HL-60/S4 treated with phorbol 12-myristate 13-acetate at 8.2 ng/mL for 4 days and 3 days (cell line): Measurements from ENCODE around the gene LIMS1.
"Not testable (repeated sequence)": the region's sequence is repeated elsewhere in the genome, so short reads cannot be mapped to it uniquely, and the experiment has no call there.

Experiments used
- in situ Hi-C: fragments of 300-500 bp; cut with MboI; formaldehyde crosslinking; loops from 2 replicates; pipeline ENCODE4 v1.15.0; 2022; ENCODE audit warnings: low sequenced_read_pairs

Gene LIMS1

DNA sequence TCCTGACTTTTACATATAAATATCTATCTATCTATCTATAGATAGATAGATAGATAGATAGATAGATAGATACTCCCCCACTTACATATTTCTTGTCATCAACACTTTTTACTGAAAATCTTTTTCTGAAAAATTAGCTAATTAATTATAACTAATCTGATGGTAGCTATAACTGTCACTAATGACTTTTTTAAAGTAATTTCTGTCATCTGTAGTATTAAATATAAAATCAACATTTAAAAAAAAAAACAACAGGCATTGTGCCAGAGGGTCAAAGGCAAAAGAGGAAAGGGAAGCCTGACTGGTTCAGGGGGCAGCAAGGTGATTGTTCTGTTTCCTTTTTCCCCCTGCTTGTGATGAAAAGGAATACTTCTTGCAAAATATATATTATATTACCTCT is 122.0 kb downstream of the LIMS1 start:
- in situ Hi-C loops = not testable (repeated sequence)

DNA sequence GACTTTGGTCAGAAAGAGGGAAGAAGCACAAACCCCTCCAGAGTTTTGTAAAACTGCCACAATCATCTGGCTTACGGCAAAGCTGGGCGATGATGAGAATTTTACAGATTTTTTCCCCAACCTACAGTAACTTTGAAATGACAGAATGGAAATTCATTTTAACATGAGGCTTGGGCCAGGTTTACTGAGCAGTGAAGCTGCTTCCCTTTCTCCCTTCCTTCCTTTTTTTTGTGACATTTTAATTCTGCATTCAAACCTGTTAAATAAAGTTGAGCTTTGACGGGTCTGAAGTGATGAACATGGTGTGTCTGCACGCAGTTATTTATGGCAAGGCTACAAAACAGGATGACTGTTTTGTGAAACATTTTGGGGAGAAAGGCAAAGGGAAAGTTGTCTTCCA is 123.2 kb downstream of the LIMS1 start:
- in situ Hi-C loops = not testable (repeated sequence)

DNA sequence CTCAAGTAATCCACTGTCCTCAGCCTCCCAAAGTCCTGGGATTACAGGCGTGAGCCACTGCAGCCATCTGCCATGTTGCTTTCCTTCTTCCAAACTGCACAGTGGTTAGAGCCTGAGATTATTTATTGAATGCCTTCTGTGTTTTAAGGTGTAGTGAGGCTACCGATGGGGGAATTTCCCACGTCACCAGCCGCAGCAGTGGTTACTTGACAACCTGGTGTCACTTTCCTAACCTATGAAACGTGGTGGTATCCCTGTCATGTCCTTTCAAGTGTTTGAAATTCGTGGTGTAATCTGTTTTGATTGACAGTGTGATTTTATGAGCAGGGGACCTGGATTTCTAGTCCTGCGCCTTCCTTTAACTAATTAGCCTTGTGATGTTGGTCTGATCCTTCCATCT is 124.3 kb downstream of the LIMS1 start:
- in situ Hi-C loops = not testable (repeated sequence)

DNA sequence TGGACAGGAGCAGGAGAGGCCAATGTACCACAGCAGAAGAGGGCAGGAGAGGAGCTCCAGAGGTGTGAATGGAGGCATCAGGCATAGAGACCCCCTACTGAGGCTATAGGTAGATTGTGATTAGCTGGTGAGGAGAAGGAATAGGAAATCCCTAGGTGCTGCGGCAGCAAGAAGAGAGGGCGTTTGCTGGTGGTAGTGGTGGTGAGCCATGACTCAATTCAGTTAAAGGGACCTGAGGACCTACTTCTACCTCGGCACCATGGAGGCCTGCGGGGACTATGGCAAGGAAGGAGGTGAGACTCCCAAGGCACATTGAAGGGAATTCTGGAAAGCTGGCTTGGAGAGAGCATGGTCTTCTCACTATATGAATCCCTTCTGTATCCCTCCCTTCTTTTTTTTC is 127.2 kb downstream of the LIMS1 start:
- in situ Hi-C loops = not testable (repeated sequence)

DNA sequence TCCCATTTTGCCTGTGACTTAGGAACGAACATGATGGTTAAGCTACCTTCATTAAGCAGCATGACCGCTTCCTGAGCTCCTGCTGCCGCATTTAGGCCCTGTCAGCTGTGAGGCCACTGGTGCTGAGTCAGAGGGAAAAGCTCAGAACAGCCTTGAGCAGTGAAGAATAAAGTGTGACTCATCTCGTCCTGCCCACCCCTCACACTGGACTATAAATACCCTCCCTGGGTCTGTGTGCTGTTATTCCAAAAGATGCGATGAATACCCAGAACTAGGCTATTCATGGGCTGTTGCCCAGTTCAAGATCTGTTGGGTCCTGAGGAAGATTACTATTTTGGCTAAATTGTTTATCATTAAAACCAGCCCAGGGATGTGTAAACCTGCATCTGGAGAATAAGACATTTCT is 127.9 kb downstream of the LIMS1 start:
- in situ Hi-C loops = not testable (repeated sequence)

DNA sequence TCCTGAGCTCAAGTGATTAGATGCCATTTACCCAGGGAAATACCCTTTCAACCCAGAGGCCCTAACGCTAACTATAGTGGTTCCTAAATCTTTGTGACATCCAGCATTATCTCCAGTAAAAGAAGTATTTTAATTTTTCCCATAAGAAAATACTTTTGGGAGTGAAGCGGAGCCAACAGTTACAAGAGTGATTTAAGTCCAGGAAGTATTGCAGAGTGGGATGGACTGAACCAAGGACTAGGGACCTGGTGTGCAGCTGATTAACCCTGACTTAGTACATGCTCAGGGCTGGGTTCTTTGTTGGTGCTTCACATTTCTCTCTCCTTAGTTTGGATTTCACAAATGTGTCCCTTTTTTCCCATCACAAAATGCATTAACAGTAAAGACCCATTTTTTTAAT is 129.1 kb downstream of the LIMS1 start:
- in situ Hi-C loops = not testable (repeated sequence)

DNA sequence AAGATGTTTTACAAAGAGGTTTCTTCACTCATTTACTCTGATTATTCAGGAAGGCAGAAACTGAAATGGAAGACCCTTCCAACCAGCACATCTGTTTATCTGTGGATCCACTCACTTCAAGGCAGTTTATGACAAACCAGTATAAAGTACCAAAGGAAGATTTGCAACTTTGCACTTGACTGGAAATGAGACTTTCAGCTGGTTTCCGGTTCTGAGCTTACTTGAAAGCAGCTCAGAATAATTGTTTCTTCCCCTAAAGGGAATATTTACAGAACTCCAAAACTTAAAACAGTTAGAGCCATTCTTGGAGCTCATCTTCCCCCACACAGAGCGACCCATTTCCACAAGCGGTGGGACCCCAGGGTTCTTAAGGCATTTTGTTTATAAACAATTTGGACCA is 129.8 kb downstream of the LIMS1 start:
- in situ Hi-C loops = not testable (repeated sequence)

DNA sequence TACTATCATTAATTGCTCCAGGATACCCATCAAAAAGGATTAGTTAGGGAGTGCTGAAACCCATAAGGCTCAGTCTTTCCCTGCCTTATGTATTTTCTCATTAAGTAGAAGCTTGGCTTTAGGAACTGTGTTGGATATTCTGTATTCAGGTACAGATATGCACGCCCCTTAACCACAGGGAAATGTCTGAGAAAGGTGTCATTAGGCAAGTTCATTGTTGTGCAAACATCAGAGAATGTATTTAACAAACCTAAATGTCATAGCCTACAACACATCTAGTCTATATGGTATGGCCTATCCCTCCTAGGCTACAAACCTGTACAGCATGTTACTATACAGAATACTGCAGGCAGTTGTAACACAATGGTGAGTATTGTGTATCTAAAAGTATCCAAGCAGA is 130.7 kb downstream of the LIMS1 start:
- in situ Hi-C loops = not testable (repeated sequence)

DNA sequence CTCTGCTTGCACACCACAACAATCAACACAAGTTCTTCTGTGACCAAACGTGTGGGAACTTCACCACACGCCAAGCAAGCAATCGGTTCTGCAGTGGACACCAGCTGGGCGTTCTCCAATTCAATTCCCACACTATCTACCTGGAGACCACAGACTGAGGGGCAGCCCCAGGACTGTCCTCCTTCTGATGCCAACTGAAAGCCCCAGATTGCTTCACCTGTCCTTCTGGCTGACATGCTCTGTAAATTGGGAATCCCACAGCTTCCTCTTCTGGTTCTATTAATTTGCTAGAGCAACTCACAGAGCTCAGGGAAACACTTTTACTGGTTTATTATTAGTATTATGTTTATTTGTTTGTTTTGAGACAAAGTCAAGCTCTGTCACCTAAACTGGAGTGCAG is 131.7 kb downstream of the LIMS1 start:
- in situ Hi-C loops = not testable (repeated sequence)

DNA sequence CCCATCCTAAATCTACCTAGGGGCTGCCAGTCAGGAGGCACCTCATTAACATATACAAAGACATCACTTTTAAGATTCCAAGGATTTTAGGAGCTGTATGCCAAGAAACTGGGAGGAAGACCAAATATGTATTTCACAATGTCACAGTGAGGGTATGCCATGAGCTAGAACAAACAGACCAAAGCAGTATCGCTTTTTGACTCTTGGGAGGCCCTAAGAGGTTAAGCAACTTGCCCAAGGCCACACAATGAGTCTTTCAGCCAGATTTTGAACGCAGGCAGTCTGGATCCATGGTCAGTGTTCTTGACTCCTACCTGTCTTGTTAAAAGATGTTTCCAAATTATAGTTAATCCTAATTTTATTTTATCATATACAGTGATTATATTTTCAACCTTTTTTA is 132.9 kb downstream of the LIMS1 start:
- in situ Hi-C loops = not testable (repeated sequence)

DNA sequence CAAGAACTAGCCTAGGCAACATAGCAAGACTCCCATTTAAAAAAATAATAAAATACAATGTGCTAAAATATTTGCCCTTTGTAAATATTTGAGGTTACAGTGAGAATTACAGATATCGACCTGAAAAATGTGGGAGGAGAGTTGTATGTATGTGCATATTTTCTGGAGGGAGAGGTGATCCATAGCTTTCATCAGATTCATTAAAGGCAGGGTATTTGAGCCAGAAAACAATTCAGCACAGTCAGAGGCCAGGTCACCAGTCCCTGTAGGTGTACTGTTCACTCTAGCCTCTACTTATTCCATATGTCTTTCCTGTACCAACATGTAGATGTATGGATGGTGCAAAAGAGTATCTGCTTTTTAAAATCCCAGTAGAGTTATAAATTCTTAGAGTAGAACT is 136.0 kb downstream of the LIMS1 start:
- in situ Hi-C loops = not testable (repeated sequence)

DNA sequence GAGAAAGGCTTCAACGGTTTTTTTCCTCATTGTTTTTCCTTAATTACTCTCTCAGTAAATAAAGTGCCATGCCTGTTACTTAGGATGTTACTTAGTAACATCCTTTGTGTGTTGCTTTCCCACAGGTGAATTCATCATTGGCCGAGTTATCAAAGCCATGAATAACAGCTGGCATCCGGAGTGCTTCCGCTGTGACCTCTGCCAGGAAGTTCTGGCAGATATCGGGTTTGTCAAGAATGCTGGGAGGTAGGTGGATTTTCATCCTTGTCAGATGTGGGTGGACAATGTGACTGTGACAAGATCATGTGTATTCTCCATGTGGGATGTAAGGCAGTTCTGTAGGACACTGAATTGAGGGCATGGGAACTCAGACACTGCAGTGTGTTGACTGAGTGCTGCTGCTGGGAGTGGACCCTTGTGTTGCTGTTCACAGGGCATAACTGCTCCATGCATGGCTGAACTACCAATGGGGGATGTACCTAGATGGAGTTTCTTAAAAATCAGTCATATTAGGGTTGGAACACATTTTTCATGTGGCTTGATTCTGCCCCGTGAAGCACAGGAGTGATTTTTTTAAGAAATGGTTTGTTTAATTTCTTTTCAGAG is 138.0 kb downstream of the LIMS1 start:
- in situ Hi-C loops = not testable (repeated sequence)

DNA sequence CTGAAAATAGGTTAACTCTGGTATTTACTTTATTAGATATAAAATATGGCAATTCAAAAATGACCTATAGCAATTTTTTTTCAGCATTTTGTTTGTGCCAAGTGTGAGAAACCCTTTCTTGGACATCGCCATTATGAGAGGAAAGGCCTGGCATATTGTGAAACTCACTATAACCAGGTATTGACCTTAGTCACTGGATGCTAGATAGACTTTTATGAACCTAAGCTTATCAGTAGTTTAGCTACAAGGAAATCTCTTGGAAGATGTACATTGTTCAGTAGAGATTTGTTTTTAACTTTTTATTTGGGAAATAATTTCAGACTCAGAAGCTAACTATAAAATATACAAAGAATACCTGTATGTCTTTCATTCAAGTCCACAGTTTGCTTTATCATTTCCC is 142.3 kb downstream of the LIMS1 start:
- in situ Hi-C loops = not testable (repeated sequence)

DNA sequence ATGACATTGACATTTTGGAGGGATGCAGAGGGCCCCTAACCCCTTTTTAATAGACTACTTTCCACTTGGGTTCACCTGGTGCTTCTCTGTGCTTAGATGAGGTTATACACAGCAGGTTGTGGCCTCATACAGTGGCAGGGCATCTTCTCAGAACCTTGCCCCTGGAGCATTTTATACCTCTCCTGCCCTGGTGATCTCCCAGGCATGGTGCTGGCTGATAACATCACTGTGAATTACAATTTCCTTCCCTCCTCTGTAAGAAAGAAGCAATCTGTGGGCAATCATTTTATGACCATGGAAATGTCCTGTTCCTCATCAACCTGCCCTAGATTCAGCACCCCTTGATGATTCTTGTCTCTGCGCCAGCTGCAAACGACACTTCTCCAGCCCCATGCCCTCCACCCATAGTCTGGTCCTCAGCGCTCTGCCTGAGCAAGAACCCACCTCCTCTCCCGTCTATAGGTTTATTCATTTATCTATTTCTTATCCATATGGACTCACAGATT is 143.0 kb downstream of the LIMS1 start:
- in situ Hi-C loops = not testable (repeated sequence)

DNA sequence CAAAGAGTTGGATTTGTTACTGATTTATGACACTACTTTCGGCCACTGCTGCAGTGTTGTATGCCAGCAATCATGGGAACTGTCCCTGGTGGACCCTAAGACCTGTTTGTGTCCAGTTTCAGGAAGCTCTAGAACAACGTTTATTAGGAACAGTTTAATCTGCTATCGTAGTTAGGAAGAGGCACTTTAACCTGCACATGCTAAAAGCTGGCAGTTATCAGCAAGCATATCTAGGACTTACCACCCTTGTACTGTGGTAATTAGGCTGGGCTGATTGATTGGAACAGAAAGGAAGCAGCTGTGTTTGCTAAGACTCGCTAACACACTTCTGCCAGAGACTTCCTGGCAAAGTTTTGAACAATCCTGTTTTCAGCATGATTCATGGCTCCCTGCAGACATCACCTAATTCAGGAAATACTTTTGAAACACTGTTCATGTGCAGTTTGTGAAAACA is 144.0 kb downstream of the LIMS1 start:
- in situ Hi-C loops = not testable (repeated sequence)

DNA sequence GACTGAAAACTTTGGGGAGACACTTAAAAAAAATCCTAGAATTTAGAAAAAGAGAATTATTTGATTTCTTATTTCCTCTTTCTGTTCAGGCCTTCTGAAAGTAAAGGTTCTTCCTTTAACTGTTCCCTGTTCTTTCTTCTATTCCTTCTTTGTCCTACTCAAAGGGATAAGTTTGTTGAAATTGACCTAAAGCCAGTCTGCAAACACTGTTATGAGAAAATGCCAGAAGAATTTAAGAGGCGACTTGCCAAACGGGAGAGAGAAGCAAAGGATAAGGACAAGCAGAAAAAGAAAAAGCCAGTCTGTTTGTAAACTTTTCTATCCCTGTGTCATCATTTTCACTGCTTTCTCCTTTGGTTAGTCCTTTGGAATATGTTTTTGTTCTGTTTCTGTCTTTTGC is 146.5 kb downstream of the LIMS1 start:
- in situ Hi-C loops = not testable (repeated sequence)

DNA sequence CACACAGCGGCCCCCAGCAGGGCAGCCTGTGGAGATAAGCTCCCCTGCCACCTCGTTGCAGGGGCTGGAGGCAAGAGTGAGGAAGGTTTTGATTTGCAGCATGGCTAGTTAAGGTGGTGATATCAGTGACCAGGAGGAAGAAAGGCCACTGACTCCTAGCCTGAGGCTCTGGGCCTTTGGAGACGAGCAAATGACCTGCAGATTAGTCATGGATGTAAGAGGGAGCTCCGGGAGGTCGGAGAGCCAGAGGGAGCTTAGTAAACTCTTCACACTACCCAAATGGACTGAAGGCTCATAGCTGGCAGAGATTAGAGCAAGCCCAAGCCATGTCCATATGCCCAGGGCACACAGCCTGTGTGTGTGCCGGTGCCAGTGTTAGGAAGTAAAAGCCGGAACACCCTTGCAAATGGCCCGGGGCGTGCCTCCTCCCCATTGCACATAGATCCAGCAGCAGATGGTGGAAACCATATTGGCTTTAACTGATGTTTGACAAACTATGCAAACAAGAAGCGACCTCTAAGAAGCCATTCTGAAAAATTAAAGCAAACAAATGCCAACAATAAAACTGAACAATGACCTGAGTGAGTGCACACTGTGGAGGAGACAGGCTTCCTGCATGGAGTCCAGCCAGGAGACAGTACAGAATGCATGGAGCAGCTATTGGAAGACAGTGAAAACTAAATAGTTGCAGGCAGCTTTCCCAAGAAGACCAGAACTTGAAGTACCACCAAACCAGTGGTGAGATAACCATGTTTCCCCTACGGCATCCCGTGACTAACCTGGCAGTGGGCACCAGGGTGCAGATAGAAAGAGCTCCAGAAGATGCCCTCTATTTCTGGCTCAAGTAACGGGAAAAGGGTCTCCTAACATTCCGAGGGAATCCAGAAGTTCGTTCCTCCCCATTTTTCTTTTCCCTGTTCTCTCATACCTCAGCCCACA is 154.8 kb downstream of the LIMS1 start:
- in situ Hi-C loops = not testable (repeated sequence)

DNA sequence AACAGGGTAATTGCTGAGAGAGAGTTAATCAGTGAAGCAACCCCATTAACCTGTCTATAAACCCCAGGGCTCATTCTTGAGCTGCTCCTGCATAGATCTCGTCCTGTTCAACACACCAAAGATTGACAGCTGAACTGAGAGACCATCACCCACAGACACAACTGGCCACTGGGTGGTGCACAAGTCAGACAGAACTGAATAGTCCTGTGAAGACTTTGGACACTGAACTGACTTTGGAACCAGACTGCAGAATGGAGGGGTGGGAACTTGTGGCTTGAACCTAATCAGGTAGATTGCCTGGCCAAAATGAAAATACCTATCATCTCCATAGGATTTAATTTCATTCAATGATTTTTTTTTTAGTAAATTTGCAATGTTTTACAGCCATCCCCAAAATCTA is 155.7 kb downstream of the LIMS1 start:
- in situ Hi-C loops = not testable (repeated sequence)

DNA sequence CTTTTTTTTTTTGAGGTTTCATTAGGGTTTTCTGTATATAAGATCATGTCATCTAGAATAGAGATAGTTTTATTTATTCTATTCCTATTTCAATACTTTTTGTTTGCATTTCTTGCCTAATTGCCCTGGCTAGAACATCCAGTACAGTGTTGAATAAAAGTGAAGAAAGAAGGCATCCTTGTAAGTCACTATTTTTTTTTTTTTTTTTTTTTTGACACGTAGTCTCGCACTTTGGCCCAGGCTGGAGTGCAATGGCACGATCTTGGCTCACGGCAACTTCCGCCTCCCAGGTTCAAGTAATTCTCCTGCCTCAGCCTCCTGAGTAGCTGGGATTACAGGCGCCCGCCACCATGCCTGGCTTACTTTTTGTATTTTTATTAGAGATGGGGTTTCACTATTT is 157.2 kb downstream of the LIMS1 start:
- in situ Hi-C loops = no loop called here

DNA sequence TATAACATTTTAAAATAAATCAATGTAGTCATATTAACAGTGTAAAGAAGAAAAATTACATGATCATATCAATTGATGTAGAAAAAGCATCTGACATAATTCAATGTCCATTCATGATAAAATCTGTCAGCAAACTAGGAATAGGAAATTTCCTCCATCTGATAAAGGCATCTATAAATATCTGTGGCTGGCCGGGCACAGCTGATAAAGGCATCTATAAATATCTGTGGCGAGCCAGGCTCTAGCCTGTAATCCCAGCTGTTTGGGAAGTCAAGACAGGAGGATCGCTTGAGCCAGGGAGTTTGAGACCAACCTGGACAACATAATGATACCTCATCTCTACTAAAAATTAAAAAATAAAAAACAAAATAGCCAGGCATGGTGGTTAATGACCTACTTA is 166.9 kb downstream of the LIMS1 start:
- in situ Hi-C loops = no loop called here

DNA sequence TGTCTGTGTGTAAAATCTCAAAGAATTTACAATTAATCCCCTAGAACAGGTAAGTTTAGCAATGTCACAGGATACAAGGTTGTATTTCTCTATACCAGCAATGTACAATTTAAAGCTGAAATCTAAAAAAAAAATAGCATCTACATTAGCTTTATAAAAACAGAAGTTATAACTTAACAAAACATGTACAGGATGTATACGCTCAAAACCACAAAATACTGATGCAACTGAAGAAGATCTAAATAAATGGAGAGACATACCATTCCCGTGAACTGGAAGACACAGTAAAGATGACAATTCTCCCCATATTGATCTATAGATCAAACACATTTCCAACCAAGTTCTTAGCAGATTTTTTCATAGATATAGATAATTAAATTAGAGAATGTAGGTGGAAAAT is 167.5 kb downstream of the LIMS1 start:
- in situ Hi-C loops = no loop called here

DNA sequence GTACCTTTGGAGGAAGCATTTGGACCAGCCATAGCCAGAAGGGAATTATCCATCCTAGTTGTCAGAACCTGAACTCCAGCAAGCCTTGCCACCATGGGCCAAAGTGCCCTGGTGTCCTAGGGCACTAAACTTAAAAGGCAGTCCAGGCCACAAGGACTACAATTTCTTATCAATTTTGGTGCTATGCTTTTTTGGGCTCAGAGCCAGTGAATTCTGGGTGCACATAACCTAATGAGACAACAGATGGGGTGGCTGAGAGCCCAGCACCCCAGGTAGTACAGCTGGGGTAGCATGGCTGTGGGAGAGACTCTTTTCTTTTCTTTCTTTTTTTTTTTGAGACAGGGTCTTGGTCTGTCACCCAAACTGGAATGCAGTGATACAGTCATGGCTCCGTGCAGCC is 170.6 kb downstream of the LIMS1 start:
- in situ Hi-C loops = no loop called here
